ENCODE data around the gene DCAF4L1.

Gene DCAF4L1

DNA sequence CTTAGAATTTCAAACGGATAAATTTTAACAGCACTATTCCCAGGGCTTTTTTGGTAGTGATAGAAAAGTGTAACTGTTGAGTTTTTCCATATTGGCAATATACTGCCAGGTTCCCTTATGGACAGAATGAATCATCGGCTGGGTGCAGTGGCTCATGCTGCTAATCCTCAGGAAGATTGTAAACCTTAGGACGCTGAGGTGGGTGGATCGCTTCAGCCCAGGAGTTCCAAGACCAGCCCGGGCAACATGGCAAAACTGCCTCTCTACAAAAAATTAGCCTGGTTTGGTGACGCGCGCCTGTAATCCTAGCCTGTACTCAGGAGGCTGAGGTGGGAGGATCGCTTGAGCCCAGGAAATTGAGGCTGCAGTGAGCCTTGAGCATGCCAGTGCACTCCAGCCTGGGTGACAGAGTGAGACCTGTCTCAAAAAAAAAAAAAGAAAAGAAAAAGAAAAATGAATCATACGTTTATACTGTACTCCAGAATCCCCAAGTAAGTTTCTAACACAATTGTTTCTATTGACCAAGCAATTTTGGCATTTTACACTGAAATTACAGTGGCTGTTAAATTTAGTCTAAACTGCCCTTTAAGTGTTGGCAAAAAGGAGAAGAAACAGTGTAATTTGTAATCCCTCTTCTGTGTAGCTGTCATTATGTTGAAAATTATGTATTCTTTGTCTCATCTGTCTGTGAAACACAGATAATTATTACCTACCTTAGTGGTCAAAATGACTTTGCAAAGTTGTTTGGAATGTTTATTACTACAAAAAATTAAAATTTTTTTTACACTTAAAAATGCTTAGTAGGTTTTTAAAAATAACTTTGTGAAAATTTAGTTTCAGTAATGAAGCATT, 10.6 kb downstream of the DCAF4L1 start:
- DNase-seq: no peak

DNA sequence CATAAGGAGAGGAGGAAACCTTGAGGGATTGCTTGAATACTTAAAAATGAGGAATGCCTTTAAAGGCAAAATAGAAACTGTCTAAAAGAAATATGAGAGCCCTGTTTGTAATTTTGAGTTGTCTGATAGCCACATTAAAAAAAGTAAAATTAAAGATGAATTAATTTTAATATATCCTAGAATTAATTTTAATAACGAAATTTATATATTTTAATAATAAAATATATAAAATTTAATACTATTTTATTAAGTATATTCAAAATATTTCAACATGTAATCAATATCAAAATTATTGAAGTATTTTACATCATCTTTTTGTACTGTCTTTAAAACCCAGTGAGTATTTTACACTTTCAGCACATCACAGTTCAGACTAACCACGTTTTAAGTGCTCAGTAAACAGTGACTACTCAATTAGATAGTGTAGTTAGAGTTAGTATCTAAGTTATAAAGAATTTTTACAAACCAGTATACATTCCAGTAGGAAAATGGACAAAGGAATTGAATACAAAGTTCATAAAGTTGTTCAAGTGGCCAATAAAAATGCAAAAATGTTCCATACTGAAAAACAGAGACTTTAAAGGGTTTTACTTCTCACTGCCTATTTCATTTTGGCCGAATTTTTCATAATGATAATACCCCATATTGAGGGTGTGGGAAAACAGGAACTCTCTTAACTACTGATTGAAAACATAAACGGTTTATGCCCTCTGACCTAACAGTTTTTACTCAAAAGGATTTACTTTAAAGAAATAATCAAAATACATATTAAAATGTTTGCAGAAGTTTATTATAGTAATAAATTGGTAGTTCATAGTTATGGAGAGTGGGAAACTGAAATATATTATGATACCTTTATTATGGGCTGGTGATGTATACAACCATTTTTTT, 11.7 kb downstream of the DCAF4L1 start:
- DNase-seq: no peak

DNA sequence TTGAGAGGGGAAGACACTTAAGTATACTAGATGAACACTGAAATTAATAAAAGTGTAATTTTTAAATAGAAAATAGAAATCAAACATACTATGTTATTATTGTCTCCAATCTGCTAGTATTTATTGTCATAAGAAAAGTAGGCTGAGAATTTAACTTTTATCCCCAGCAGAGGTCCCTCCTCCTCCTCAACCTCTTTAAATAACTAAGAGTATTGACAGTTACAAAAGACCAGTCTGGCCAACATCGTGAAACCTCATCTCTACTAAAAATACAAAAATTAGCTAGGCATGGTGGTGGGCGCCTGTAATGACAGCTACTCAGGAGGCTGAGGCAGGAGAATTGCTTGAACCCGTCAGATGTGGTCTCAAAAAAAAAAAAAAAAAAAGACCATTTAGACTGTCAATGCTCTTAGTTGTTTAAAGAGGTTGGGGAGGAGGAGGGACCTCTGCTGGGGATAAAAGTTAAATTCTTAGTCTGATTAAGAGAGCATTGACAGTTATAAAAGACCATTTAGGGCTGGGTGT, 13.0 kb downstream of the DCAF4L1 start:
- no peak for DNase-seq

GRCh38 chr4:41998019-41998418, 16.5 kb downstream of the DCAF4L1 start:
- no peak for DNase-seq

DNA sequence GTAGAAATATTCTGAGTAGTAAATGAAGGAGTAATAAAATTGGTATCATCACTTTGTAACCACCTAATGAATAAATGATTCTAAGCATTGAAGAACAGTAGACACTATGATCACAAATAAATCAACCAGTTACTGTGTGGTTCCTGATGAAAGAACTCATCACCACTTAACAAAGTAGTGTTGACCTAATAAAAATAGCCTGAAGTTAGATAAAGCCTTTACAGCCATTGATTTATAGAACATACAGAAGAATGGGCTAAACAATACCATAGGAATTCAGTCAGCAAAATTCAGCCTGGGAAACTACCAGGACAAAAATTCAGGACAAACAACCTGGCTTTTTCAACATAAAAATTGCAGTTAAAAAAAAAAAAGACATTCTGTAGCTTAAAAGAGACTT, 17.8 kb downstream of the DCAF4L1 start:
- DNase-seq: no peak

DNA sequence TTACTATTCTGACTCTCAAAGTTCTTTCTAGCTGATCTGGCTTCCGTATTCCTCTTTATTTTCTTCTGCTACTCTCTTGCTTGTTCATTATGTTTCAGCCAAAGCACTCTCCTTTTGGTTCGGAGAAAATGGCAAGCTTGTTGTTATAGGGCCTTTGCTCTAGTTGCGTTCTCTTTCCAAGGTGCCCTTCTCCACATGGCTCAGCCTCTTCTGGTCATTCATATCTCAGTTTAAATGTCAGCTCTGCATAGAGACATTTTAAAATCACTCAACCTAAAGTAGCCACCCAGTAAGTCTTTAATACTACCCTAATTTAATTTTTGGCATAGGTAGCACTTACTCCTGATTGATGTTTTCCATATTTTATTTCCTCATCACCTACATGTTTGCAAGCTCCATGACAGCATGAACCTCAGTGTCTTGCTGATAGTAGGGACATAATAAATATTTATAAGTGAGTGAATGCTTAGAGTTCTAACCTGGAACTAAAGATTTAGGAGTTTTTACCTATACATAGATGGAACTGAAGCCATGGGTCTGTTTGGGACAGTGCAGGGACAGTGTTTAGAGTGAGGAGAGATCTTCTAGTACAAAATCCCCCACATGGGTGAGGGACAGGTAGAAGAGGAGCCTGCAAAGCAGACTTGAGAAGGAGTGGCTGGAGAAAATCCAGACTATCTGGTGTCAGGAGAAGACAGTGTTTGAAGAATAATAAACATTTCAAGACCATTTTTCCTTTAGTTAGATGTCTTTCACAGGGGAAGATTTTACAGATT, 26.6 kb downstream of the DCAF4L1 start:
- no peak for DNase-seq

- DNase-seq: no peak
Measured at GRCh38 chr4:42015438-42015837, 33.9 kb downstream of the DCAF4L1 start.

- no peak for DNase-seq
Measured at GRCh38 chr4:42018451-42018850, 36.9 kb downstream of the DCAF4L1 start.
